Mucosa of rectum (tissue), 2 donors: Measurements from ENCODE around the gene ZNF487.
A peak's percentile ranks its signal among the peaks of the same experiment; 100 is the strongest.
"Not testable (repeated sequence)": the region's sequence is repeated elsewhere in the genome, so short reads cannot be mapped to it uniquely, and the experiment has no call there.

Experiments used
- H3K27ac ChIP-seq, 2 donors: one replicate each; pipeline ENCODE4 v1.7.0; 2013; ENCODE audit warnings: inconsistent platforms in 2 of 2, low read depth in 2 of 2, low read length in 2 of 2
- H3K27me3 ChIP-seq, 2 donors: one replicate each; pipeline ENCODE4 v1.7.0; 2013; ENCODE audit warnings: low read length in 2 of 2; ENCODE audit not compliant: control insufficient read depth in 2 of 2, insufficient read depth in 2 of 2
- H3K36me3 ChIP-seq, 2 donors: one replicate each; pipeline ENCODE4 v1.7.0; 2013; ENCODE audit warnings: low read length in 2 of 2; ENCODE audit not compliant: control insufficient read depth in 2 of 2, insufficient read depth in 2 of 2
- H3K4me1 ChIP-seq, 2 donors: one replicate each; pipeline ENCODE4 v1.7.0; 2013; ENCODE audit warnings: low read length in 2 of 2, mild to moderate bottlenecking in 1 of 2; ENCODE audit not compliant: control insufficient read depth in 2 of 2, insufficient read depth in 2 of 2
- H3K4me3 ChIP-seq, 2 donors: one replicate each; pipeline ENCODE4 v1.7.0; 2013; ENCODE audit warnings: low read length in 2 of 2
- H3K9ac ChIP-seq, 2 donors: one replicate each; pipeline ENCODE4 v1.7.0; 2013; ENCODE audit warnings: low read length in 2 of 2, low read depth in 1 of 2, mild to moderate bottlenecking in 1 of 2
- H3K9me3 ChIP-seq, 2 donors: one replicate each; pipeline ENCODE4 v1.7.0; 2013; ENCODE audit warnings: low read length in 2 of 2; ENCODE audit not compliant: control insufficient read depth in 2 of 2
- donor health status: healthy.
- donor health status: Normal muscosa, but diverticular disease.

ZNF487 gene

GRCh38 chr10:43415544-43415943, 21.4 kb upstream of the ZNF487 start:
- Histone ChIP-seq H3K4me3 (no peak overlapping the region), H3K4me1 (peaks cover 3 to 4% of the 10 kb centered on the region in 2 donors), H3K27me3 (no peaks in the 10 kb centered on the region), H3K36me3 (no peaks in the 10 kb centered on the region), H3K9ac (no peak overlapping the region), H3K9me3 (no peaks in the 10 kb centered on the region), H3K27ac (no peak overlapping the region)

GRCh38 chr10:43417950-43418768, 18.8 kb upstream of the ZNF487 start:
- no peak overlapping the region for H3K9ac ChIP-seq
- H3K4me1 ChIP-seq: peaks cover 7 to 12% of the 10 kb centered on the region in 2 donors
- no peaks in the 10 kb centered on the region for H3K9me3 ChIP-seq
- peak overlapping the region in 1 of 2 donors; percentile 22 for H3K4me3 ChIP-seq
- H3K27ac ChIP-seq: peak overlapping the region in 1 of 2 donors; percentile 61
- H3K36me3 ChIP-seq: no peaks in the 10 kb centered on the region
- no peaks in the 10 kb centered on the region for H3K27me3 ChIP-seq

- Histone ChIP-seq H3K27ac (peak overlapping the region; percentile 93 to 98), H3K27me3 (no peaks in the 10 kb centered on the region), H3K4me1 (peaks cover 7 to 12% of the 10 kb centered on the region in 2 donors), H3K36me3 (no peaks in the 10 kb centered on the region), H3K9ac (peak overlapping the region; percentile 79 to 84), H3K4me3 (peak overlapping the region; percentile 59 to 87), H3K9me3 (no peaks in the 10 kb centered on the region)
Observed at GRCh38 chr10:43419997-43420368, 16.9 kb upstream of the ZNF487 start.

- H3K4me1 ChIP-seq: peaks cover 7 to 12% of the 10 kb centered on the region in 2 donors
- H3K4me3 ChIP-seq: peak overlapping the region; percentile 59 to 87
Observed at GRCh38 chr10:43420369-43421200, 16.3 kb upstream of the ZNF487 start.

GRCh38 chr10:43421201-43421507, 15.8 kb upstream of the ZNF487 start:
- Histone ChIP-seq H3K36me3 (no peaks in the 10 kb centered on the region), H3K9me3 (no peaks in the 10 kb centered on the region), H3K4me3 (peak overlapping the region; percentile 59 to 87), H3K27me3 (no peaks in the 10 kb centered on the region), H3K9ac (peak overlapping the region; percentile 79 to 84), H3K4me1 (peaks cover 7 to 12% of the 10 kb centered on the region in 2 donors), H3K27ac (peak overlapping the region; percentile 93 to 98)

More at GRCh38 chr10:43420369-43421200, 16.3 kb upstream of the ZNF487 start:
- Histone ChIP-seq H3K36me3 (no peaks in the 10 kb centered on the region), H3K27ac (peak overlapping the region; percentile 93 to 98), H3K9ac (peak overlapping the region; percentile 79 to 84), H3K27me3 (no peaks in the 10 kb centered on the region), H3K9me3 (no peaks in the 10 kb centered on the region)

GRCh38 chr10:43421519-43421918, 15.4 kb upstream of the ZNF487 start:
- no peak overlapping the region for H3K9ac ChIP-seq
- peak overlapping the region; percentile 17 to 93 for H3K27ac ChIP-seq
- no peaks in the 10 kb centered on the region for H3K36me3 ChIP-seq
- H3K4me1 ChIP-seq: peaks cover 7 to 12% of the 10 kb centered on the region in 2 donors
- no peaks in the 10 kb centered on the region for H3K27me3 ChIP-seq
- H3K9me3 ChIP-seq: no peaks in the 10 kb centered on the region
- peak overlapping the region in 1 of 2 donors; percentile 87 for H3K4me3 ChIP-seq

GRCh38 chr10:43421944-43422343, 15.0 kb upstream of the ZNF487 start:
- H3K27ac ChIP-seq, H3K9ac ChIP-seq, H3K9me3 ChIP-seq, H3K4me3 ChIP-seq, H3K36me3 ChIP-seq, H3K27me3 ChIP-seq: not testable (repeated sequence)
- H3K4me1 ChIP-seq: peaks cover 7 to 12% of the 10 kb centered on the region in 2 donors

- no peaks in the 10 kb centered on the region for H3K9me3 ChIP-seq
- no peaks in the 10 kb centered on the region for H3K36me3 ChIP-seq
- no peak overlapping the region for H3K4me3 ChIP-seq
- no peak overlapping the region for H3K9ac ChIP-seq
- H3K27ac ChIP-seq: no peak overlapping the region
- H3K4me1 ChIP-seq: peaks cover 7 to 12% of the 10 kb centered on the region in 2 donors
- H3K27me3 ChIP-seq: no peaks in the 10 kb centered on the region
Observed at GRCh38 chr10:43424416-43424815, 12.5 kb upstream of the ZNF487 start.

GRCh38 chr10:43426476-43426875, 10.4 kb upstream of the ZNF487 start:
- not testable (repeated sequence) for H3K9me3 ChIP-seq, H3K27ac ChIP-seq, H3K9ac ChIP-seq, H3K27me3 ChIP-seq, H3K36me3 ChIP-seq, H3K4me1 ChIP-seq, H3K4me3 ChIP-seq

GRCh38 chr10:43427166-43427825, 9.6 kb upstream of the ZNF487 start:
- Histone ChIP-seq H3K27ac (no peak overlapping the region), H3K9ac (no peak overlapping the region), H3K9me3 (no peaks in the 10 kb centered on the region), H3K4me3 (no peak overlapping the region), H3K36me3 (no peaks in the 10 kb centered on the region), H3K27me3 (no peaks in the 10 kb centered on the region), H3K4me1 (no peaks in the 10 kb centered on the region)
